Measurements from ENCODE around the gene RHOJ. TPM values are rescaled to one million over a fixed set of nuclear protein-coding genes. Genes with fewer than 3 reads are reported as not detected.
"Not testable (repeated sequence)": the region's sequence is repeated elsewhere in the genome, so short reads cannot be mapped to it uniquely, and the experiment has no call there.

The RHOJ gene
- total RNA-seq, 1 donor from 2014 or later, result 55.9 TPM

DNA sequence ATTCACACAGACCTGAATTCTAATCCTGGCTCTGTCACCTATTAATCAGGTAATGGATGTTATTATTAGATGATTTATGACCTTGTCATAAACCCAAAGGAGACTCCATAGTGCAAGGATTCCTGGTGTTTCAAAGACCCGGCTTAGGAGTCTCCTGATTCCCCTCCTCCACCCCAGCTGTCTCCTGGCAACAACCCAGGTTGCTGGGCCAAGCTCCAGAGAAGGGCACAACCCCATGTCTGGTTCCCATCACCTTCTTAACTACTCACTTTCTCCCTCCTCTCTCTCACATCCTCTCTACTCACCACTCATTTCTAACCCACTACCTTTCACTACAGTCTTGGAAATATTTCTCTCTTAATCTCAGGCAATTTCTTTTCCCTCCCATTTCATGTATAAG, 41.6 kb downstream of the RHOJ start:
- DNase-seq (ENCODE audit: low spot score), result no peak
- ATAC-seq, result peak; percentile 29
- intact Hi-C loops (cut with DNase I), result no loop called here

DNA sequence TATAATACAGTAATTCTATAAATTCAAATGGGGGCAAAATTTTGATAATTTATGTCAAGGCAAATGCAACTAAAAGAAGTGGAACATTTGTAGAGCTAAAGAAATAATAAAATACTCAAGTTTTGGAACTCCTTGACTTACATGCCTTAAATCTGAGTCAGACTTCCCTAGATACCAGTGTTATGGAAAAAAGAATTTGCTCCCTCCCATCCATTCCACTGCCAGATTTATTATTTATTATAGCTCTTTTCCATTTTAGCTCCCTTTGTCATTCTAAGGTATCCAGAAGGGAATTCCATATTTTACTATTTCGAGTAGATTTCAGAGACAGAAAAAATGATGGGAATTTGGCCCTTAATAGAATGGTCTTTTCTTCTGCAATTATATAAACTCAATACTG, 44.0 kb downstream of the RHOJ start:
- ATAC-seq (peak; percentile 87), DNase-seq (ENCODE audit: low spot score) (no peak)
- intact Hi-C loops (cut with DNase I), result no loop called here

DNA sequence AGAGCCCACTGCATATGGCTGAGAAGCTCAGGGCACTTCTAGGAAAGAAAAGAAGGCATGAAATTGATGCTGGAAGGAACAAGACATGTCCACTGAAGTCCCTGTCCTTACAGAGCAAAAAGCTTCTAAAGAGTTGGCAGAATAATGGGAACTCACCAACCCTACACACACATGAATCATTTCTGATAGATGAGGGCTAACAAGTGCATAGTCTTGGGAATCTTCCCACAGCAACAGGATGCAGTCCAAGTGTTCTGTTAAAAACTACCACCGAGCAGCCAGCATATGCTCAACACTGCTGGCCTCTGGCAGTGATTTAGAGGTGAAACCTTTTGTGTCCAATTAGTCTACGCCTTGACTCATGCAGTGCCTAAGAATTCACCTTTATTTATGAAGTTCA, 44.8 kb downstream of the RHOJ start:
- intact Hi-C loops (cut with DNase I), result no loop called here
- DNase-seq (ENCODE audit: low spot score), result no peak
- peak; percentile 72 for ATAC-seq

DNA sequence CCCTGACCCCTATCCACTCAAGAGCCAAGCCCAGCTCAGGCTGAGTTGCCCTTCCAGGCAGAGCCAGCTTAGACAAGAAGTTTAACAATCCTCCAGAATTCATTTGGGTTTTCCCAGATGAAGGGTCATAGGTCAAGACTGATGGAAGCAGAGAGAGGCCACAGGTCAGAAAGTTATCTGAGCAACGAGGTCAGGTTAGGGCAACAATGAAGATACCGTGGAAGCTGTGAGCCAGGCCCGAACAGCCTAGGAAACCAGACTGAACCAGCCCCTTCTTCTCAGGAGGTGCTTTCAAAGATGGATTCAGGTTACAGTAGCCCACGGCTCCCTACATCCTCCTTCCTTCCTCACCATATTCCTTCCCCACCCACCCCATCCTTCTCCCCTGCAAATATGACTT, 53.1 kb downstream of the RHOJ start:
- intact Hi-C loops (cut with DNase I), result no loop called here
- DNase-seq (ENCODE audit: low spot score) (no peak), ATAC-seq (no peak)

DNA sequence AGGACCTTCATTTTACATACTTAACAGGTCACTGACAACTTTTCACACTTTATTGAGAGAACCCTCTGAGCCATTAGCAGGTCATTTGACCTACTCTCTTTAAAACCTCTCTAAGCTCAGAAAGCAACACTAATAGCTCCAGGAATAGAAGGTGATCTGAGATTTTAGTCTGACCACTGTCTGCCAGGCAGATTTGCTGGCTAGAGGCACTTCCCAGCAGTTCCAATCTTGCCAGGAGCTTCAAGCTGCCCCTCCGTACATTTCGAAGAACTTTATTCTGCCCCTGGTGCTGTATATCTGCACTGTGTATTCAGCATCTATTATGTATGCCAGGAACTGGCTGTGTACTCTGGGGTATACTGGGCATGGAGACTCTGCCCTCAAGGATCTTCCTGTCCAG, 58.2 kb downstream of the RHOJ start:
- intact Hi-C loops (cut with DNase I), result no loop called here
- ATAC-seq (no peak), DNase-seq (ENCODE audit: low spot score) (no peak)

DNA sequence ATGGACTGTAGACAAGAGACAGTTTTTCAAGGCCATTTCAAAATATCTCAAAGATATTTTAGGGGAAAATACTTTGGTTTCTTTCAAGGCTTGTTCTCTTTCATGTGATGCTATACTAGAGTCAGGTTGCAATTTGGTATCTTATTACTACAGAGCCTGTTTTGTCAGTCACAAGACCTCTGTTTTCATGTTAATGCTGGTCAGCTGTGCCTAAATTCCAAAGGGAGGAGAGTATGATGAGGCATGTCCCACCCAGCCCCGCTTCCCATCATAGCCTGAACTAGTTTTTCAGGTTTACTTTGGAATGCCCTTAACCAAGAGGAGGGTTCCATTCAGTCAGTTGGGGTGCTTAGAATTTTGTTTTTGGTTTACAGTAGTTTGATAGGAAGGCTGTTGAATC, 61.9 kb downstream of the RHOJ start:
- intact Hi-C loops (cut with DNase I), result no loop called here

DNA sequence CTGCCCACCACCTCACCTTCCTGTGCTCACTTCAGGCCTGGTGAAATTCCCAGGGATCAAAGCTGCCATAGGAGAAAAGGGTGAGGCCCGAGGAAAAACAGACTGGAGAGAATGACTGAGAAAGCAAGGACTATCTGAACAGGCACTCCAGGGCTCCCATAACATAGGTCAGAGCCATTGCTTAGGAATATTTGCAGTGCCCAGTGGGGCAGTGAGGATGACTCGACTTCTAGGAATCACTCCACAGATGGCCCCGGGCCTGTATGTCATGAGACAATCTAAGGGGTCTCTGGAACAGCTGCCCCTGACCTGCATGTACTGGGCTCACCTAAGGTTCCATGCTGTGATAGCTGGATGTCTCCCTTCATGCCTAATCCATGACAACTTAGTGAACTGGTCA, 62.9 kb downstream of the RHOJ start:
- no peak for DNase-seq (ENCODE audit: low spot score)

More for the DNA sequence above, 61.9 kb downstream of the RHOJ start:
- DNase-seq (ENCODE audit: low spot score), result no peak
- no peak for ATAC-seq

DNA sequence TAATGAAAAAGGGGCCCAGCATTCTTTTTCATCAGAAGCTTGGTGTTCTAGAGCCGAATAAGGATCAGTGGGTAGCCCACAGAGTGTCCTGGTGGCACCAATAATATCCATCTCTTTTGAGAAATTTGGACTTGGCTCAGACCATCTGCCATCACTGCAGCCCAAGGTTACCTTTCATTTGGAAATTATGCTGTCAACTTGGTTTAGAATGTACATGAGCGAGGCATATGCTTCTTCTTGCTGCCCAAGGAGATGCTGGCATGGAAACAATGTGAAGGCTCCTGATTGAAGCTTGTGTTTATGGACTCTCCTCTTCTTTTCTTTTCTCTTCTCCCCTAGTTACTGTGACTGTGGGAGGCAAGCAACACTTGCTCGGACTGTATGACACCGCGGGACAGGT, 64.5 kb downstream of the RHOJ start:
- intact Hi-C loops (cut with DNase I), result no loop called here
- ATAC-seq, result no peak
- no peak for DNase-seq (ENCODE audit: low spot score)

More for the DNA sequence above, 62.9 kb downstream of the RHOJ start:
- intact Hi-C loops (cut with DNase I), result no loop called here
- no peak for ATAC-seq

DNA sequence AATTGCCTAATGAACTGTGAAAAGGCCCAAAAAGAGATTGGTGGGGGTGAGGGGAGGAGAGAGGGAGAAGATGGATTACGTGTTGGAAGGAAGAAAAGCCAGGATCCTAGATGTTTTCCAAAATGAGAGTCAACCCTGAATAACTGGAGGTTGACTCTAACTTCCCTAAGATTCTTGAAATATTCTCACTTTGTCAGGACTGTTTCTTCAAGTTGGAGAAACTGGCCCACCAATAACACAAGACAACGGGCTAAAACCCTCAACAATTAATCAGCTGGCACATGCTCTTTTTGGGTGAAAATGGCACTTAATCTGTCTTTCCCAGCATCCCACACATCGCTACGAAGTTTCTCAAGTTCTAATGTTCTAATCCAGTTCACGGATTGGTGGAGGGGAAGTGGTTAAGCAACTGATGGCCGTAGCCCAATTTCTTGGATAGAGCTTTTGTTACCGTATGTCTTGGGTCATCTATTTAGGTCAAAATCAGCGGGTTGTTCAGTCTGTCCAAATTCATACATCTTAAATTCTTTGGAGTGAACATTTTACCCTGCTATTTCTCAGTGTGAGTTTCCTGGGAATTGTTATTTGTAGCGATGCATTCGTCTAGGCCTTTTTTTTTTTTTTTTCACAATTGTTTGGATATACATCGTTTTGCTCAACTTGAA, 65.5 kb downstream of the RHOJ start:
- no peak for DNase-seq (ENCODE audit: low spot score)
- intact Hi-C loops (cut with DNase I), result no loop called here
- ATAC-seq, result no peak

DNA sequence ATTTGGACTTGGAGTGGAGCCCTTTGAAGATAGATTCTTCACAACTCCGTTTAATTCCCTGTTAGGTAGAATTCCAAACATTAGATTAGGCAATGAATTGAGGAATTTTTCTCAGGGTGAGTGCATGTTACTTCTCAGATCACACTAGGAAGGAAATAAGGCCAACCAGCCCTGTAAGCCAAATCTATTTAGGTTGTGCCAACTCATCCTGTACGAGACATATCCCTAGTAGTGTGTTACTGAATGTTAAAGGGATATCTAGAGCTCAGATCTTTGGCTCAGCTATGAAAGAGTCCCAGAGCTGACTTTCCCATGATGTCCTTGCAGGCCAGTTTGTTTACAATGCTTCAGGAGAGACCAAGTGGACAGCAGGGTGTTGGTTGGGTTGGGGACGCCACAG, 68.9 kb downstream of the RHOJ start:
- ATAC-seq (no peak), DNase-seq (ENCODE audit: low spot score) (no peak)
- intact Hi-C loops (cut with DNase I), result no loop called here

DNA sequence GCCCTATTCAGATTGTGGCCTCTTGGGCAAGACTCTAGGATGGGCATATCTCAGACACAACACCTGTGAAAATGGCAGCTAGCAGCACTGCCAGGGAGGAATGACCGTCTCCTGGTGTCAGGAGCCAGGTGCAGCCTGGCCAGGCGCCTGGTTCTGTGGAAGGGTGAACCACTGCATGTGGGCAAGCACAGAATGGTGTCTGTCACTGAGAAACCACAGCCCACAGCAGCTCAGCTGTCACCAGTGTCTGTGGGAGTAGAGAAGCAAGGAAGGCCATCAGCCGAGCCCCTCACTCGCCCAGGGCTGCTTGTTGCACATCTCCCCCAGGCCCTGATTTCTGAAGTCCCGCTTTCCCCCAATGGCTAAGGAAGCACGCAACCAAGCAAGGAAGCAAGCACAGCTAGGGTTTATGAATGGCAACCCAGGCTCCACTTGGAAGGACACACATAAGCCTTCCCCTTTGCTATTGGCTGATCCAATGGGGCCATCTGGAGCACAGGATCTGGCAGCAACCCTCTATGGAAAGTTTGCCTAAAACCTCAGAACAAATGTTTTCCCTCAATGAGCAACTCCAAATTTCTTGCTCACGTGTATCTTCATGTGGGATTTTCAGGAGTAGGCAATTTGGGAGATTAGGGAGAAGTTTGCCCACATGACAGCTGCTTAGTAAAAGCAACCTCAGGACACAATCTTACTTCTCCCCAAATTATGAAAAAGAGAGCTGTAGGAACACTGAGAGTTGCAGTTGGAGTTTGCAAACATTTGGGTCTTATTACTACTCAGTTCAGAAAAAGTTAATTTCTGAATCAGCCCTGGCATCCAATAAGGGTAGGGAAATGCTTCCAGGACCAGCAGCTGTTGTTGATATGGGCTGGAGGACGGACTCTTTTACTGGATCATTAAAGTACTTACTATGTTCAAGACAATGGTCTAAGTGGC, 69.7 kb downstream of the RHOJ start:
- no peak for DNase-seq (ENCODE audit: low spot score)
- intact Hi-C loops (cut with DNase I), result no loop called here
- peak; percentile 94 for ATAC-seq

DNA sequence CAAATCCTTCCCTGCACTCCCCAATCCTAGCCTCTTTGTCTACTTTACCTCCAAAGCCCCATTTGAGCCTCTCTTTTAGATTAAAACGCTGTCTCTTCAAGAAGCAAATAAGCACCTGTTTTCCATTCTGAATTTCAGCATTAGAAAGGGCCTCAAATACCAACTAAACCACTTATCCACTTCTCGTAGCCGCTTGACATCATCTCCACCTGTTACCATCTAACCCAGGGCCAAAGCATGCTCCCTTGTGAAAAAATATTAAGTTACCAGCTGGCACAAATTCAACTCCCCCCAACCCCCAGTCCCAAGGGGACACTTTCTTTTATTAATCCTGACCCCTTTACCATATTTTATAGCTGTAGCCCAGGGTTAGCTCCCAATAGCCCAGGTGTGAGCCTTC, 71.4 kb downstream of the RHOJ start:
- DNase-seq (ENCODE audit: low spot score) (no peak), ATAC-seq (no peak)
- intact Hi-C loops (cut with DNase I), result loop anchor here (5.0 kb wide), 1 partner anchor 98 kb away; no protein-coding TSS in a partner anchor

DNA sequence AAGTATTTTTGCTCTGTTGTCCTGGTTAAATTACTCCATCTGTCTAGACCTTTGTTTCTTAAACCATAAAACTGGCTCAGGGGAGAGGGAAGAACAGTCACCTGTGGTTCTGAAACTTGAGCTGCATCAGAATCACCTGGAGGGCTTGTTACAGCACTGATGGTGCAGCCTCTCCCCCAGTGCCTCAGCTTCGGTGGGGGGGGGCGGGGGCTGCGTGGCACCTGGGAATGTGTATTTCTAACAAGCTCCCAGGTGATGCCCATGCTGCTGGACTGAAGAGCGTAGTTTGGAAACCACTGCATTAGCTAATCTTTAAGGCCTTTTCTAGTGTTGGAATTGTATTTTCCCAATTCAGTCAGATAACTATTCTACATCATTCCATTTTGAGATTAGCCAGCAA, 71.8 kb downstream of the RHOJ start:
- DNase-seq (ENCODE audit: low spot score), result no peak
- intact Hi-C loops (cut with DNase I), result loop anchor here (5.0 kb wide), 1 partner anchor 99 kb away; no protein-coding TSS in a partner anchor
- no peak for ATAC-seq

DNA sequence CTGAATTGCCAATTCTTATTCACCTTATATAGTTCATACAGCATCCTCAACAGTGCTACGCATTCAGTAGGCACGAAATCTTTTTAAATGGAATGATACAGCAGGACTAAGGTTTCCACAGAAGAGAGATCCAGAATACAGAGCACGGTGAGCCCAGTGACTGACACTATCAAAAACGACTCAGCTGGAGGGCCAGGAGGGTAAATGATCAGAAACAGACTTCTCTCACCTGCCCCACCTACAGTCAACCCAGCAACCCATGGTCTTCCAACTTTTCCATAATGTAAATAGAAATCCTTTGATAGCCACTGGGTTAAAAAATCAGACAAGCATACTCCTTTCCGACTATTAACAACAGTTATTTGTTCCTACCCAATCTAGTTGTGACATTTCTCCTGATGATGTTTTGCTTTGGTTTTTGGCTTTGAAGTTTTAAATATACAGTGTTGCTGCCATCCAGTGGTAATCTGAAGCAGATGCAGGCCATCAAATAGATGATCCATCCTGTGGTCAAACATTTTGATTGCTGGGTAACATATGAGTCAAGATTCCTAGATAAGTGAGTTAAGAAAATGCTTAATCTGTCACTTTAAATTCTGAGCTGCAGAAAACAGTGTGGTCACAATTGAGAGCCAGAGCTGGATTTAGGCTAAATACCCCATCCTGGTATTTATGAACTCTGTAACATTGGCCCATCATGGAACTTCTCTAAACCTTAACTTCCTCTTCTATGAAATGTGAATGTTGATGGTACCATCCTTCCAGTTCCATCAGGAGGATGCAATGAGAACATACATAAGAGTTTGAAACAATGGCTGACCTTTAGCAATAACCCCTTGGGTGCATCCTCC, 72.5 kb downstream of the RHOJ start:
- intact Hi-C loops (cut with DNase I), result loop anchor here (5.0 kb wide), 1 partner anchor 99 kb away; no protein-coding TSS in a partner anchor
- DNase-seq (ENCODE audit: low spot score), result no peak
- ATAC-seq, result peak; percentile 57

DNA sequence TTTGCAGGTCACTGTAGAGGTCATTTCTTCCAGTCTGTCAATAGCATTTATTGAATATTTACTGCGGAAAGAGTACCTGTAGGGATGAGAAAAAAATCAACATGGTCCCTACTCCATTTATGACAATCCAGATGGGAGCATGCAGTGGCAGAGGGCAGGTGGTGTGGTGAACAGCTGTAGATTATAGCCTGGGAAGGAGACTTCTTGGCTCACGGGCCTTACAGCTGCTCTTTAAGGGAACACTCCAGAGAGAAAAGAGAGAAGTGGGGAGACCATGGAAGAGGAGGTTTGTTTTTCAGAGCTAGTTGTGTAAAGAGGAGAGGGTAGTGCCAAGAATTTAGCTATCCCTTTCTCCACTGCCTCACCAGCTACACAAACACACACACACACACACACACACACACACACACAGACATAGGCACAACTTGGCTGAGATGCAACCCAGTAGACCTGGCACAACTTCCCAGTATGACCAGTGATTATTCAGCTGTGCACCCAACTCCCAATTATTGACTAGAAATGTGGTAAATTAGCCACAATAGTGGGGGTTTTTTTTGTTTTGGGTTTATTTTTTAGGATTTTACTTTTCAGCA, 73.4 kb downstream of the RHOJ start:
- no peak for ATAC-seq
- no peak for DNase-seq (ENCODE audit: low spot score)
- intact Hi-C loops (cut with DNase I), result loop anchor here (5.0 kb wide), 1 partner anchor 100 kb away; no protein-coding TSS in a partner anchor

DNA sequence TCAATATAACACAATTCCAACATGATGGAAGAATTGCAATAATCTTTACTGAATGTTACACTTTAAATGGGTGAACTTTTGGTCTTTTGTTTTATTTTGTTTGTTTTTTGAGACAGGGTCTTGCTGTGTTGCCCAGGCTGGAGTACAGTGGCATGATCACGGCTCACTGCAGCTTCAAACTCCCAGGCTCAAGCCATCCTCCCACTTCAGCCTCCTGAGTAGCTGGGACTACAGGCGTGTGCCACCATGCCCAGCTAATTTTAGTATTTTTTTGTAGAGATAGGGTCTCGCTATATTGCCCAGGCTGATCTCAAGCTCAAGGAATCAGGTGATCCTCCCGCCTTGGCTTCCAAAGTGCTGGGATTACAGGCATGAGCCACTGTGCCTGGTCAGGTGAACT, 75.7 kb downstream of the RHOJ start:
- not testable (repeated sequence) for ATAC-seq; DNase-seq (ENCODE audit: low spot score)
- intact Hi-C loops (cut with DNase I), result loop anchor here (5.0 kb wide), 1 partner anchor 103 kb away; no protein-coding TSS in a partner anchor

DNA sequence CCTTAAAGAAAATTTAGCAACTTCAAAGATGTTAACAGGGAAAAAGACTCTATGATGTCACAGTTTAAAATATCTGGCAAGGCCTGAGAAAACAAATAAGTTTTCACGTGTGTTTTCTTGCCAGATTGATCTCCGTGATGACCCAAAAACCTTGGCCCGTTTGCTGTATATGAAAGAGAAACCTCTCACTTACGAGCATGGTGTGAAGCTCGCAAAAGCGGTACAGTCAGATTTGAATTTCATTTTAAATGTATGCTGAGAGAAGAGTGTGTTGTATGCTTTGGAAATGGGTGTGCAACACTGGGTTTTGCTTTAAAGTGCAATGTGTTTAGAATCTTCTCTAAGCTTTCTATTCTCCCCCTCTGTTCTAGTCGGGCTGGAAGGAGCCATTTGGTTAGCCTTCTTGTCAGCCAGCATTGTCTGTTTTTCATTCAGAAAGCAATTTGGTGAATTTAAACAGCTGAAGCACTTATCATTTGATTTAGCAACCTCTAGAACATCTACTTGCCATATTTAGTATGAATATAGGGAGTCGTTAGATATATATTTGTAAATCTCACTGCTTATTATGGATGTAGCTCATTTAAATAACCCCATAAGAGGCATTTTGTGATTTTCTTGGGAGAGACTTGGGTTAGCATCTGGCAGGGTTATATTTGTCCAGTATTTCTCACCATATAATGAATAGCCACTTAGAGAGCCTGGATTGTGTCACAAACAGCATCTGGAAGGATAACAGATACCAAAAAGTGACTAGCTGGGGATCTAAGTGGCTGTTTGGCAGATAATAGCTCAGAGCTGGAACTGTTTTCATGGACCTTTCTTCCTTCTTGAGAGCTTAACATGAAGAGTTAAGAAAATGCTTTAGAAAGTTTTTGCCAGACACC, 79.0 kb downstream of the RHOJ start:
- ATAC-seq, result no peak
- intact Hi-C loops (cut with DNase I), result no loop called here
- no peak for DNase-seq (ENCODE audit: low spot score)

DNA sequence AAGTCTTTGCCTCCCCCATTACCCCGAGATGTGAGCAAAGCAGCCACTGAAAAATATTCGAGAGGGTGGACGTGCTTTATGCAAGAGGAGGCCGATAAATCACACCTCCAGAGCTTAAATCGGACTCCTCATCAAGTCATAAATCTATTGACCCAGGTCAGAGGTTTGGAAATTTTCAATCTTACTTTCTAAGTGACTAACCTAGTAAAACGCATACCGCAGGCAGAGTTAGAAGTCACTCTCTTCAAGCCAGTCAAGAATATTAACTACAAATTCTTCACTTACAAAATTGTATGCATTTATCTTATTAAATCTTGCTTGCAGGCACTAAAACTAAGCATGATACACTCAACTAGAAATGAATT, 79.6 kb downstream of the RHOJ start:
- no peak for DNase-seq (ENCODE audit: low spot score)

More for the DNA sequence above, 79.6 kb downstream of the RHOJ start:
- intact Hi-C loops (cut with DNase I), result no loop called here
- ATAC-seq, result no peak
